Ectodermal cell (in vitro differentiated cells): ENCODE results near the gene VAMP8.

Source experiments
- H3K27ac ChIP-seq: 2 replicates; pipeline ENCODE4 v1.7.0; 2013; ENCODE audit warnings: mild to moderate bottlenecking, low read depth, low read length; ENCODE audit not compliant: insufficient read depth, poor library complexity, severe bottlenecking
- H3K27me3 ChIP-seq: 2 replicates; pipeline ENCODE4 v1.7.0; 2013; ENCODE audit warnings: mild to moderate bottlenecking, low read length; ENCODE audit not compliant: insufficient read depth, control insufficient read depth, poor library complexity, severe bottlenecking
- H3K36me3 ChIP-seq: one replicate; pipeline ENCODE4 v1.7.0; 2013; ENCODE audit warnings: low read length; ENCODE audit not compliant: control insufficient read depth, insufficient read depth
- H3K4me1 ChIP-seq: one replicate; pipeline ENCODE4 v1.7.0; 2013; ENCODE audit warnings: low read length; ENCODE audit not compliant: control insufficient read depth, insufficient read depth
- H3K4me3 ChIP-seq: 2 replicates; pipeline ENCODE4 v1.7.0; 2013; ENCODE audit warnings: low read depth, low read length, control low read depth; ENCODE audit not compliant: insufficient read depth
- H3K9me3 ChIP-seq: 2 replicates; pipeline ENCODE4 v1.7.0; 2013; ENCODE audit warnings: mild to moderate bottlenecking, low read length, moderate library complexity; ENCODE audit not compliant: control insufficient read depth
- WGBS, 2 experiments: methylation state at CpG; one replicate each; pipeline ENCODE4 v1.1.7; 2013; ENCODE audit warnings: missing lambda C conversion rate in 2 of 2; 5-methylcytosine and 5-hydroxymethylcytosine counted together

VAMP8 gene

GRCh38 chr2:85619617-85620016, 42.2 kb downstream of the VAMP8 start:
- 97 to 98% methylated on average over 6 of the region's 6 CpGs for WGBS, 2 experiments
- H3K36me3 ChIP-seq: peaks cover 24% of the 10 kb centered on the region

GRCh38 chr2:85621338-85621737, 44.0 kb downstream of the VAMP8 start:
- Histone ChIP-seq H3K36me3 (peaks cover 38% of the 10 kb centered on the region), H3K27ac (no peak overlapping the region), H3K9me3 (no peaks in the 10 kb centered on the region), H3K4me3 (no peak overlapping the region), H3K4me1 (no peaks in the 10 kb centered on the region), H3K27me3 (no peaks in the 10 kb centered on the region)
- 87% methylated on average over 1 of the region's 1 CpG; no CpG with 5 or more reads in 1 of the 2 experiments for WGBS, 2 experiments

More at GRCh38 chr2:85619617-85620016, 42.2 kb downstream of the VAMP8 start:
- Histone ChIP-seq H3K4me1 (no peaks in the 10 kb centered on the region), H3K4me3 (no peak overlapping the region), H3K27ac (no peak overlapping the region), H3K9me3 (no peaks in the 10 kb centered on the region), H3K27me3 (no peaks in the 10 kb centered on the region)

- 96 to 99% methylated on average over 5 of the region's 5 CpGs for WGBS, 2 experiments
- no peaks in the 10 kb centered on the region for H3K27me3 ChIP-seq
- no peaks in the 10 kb centered on the region for H3K9me3 ChIP-seq
- H3K27ac ChIP-seq: no peak overlapping the region
- H3K36me3 ChIP-seq: peaks cover 53% of the 10 kb centered on the region
- H3K4me3 ChIP-seq: no peak overlapping the region
- no peaks in the 10 kb centered on the region for H3K4me1 ChIP-seq
These were observed 46.6 kb downstream of the VAMP8 start for GRCh38 chr2:85623991-85624390.

- Histone ChIP-seq H3K4me1 (no peaks in the 10 kb centered on the region), H3K4me3 (no peak overlapping the region), H3K27me3 (no peaks in the 10 kb centered on the region), H3K36me3 (peaks cover 62% of the 10 kb centered on the region), H3K27ac (no peak overlapping the region), H3K9me3 (no peaks in the 10 kb centered on the region)
- 93 to 95% methylated on average over 2 of the region's 2 CpGs for WGBS, 2 experiments
These were observed 51.3 kb downstream of the VAMP8 start for GRCh38 chr2:85628658-85629057.

- H3K27ac ChIP-seq: no peak overlapping the region
- H3K4me1 ChIP-seq: no peaks in the 10 kb centered on the region
- no peaks in the 10 kb centered on the region for H3K9me3 ChIP-seq
- WGBS, 2 experiments: 91 to 93% methylated on average over 2 to 3 of the region's 3 CpGs
- no peaks in the 10 kb centered on the region for H3K27me3 ChIP-seq
- H3K36me3 ChIP-seq: peaks cover 56% of the 10 kb centered on the region
- no peak overlapping the region for H3K4me3 ChIP-seq
These were observed 53.9 kb downstream of the VAMP8 start for GRCh38 chr2:85631316-85631715.
